Colon (tissue), 2 donors: ENCODE data around the gene AGBL1.

Experiments
- FAIRE-seq: peaks from 2 replicates; lab custom pipeline; 2012; peaks lifted over from hg19 to GRCh38; lab: Jason Lieb, UNC
- donor health status: control.
- donor health status: control.

AGBL1 gene

GRCh38 chr15:86237111-86237500 lies 157.4 kb downstream of the AGBL1 start:
- no peak for FAIRE-seq

GRCh38 chr15:86247249-86247955 lies 167.7 kb downstream of the AGBL1 start:
- no peak for FAIRE-seq

GRCh38 chr15:86255247-86255646 lies 175.6 kb downstream of the AGBL1 start:
- no peak for FAIRE-seq

- no peak for FAIRE-seq
Measured at GRCh38 chr15:86256628-86257027, 177.0 kb downstream of the AGBL1 start.

- FAIRE-seq: no peak
Measured at GRCh38 chr15:86259589-86259988, 179.9 kb downstream of the AGBL1 start.

- FAIRE-seq: no peak
Measured at GRCh38 chr15:86263230-86263629, 183.6 kb downstream of the AGBL1 start.

- FAIRE-seq: no peak
Measured at GRCh38 chr15:86266896-86267484, 187.3 kb downstream of the AGBL1 start.

GRCh38 chr15:86267892-86268291 lies 188.2 kb downstream of the AGBL1 start:
- FAIRE-seq: no peak

GRCh38 chr15:86268558-86268957 lies 188.9 kb downstream of the AGBL1 start:
- FAIRE-seq: no peak

- FAIRE-seq: no peak
Measured at GRCh38 chr15:86273309-86273708, 193.6 kb downstream of the AGBL1 start.

- no peak for FAIRE-seq
Measured at GRCh38 chr15:86275361-86275760, 195.7 kb downstream of the AGBL1 start.

GRCh38 chr15:86278586-86278985 lies 198.9 kb downstream of the AGBL1 start:
- FAIRE-seq: no peak

GRCh38 chr15:86284635-86285034 lies 205.0 kb downstream of the AGBL1 start:
- no peak for FAIRE-seq

GRCh38 chr15:86295511-86295910 lies 215.8 kb downstream of the AGBL1 start:
- no peak for FAIRE-seq

- no peak for FAIRE-seq
Measured at GRCh38 chr15:86296769-86297168, 217.1 kb downstream of the AGBL1 start.

GRCh38 chr15:86300390-86301125 lies 220.9 kb downstream of the AGBL1 start:
- FAIRE-seq: no peak

- FAIRE-seq: no peak
Measured at GRCh38 chr15:86311568-86312280, 232.1 kb downstream of the AGBL1 start.

- FAIRE-seq: no peak
Measured at GRCh38 chr15:86312486-86312885, 232.8 kb downstream of the AGBL1 start.

GRCh38 chr15:86316216-86316615 lies 236.5 kb downstream of the AGBL1 start:
- no peak for FAIRE-seq

- FAIRE-seq: no peak
Measured at GRCh38 chr15:86316726-86317383, 237.2 kb downstream of the AGBL1 start.

- FAIRE-seq: no peak
Measured at GRCh38 chr15:86317384-86317740, 237.7 kb downstream of the AGBL1 start.

GRCh38 chr15:86322629-86323028 lies 243.0 kb downstream of the AGBL1 start:
- no peak for FAIRE-seq
